ENCODE results near the gene DUSP22.

Gene DUSP22

GRCh38 chr6:297571-298232 lies 5.4 kb downstream of the DUSP22 start:
- no peak for DNase-seq (ENCODE audit: low spot score)

- DNase-seq (ENCODE audit: low spot score) = no peak
These were observed 6.2 kb downstream of the DUSP22 start for GRCh38 chr6:298233-299103.

- DNase-seq (ENCODE audit: low spot score) = no peak
These were observed 7.1 kb downstream of the DUSP22 start for GRCh38 chr6:299104-299980.

- DNase-seq (ENCODE audit: low spot score) = no peak
These were observed 7.7 kb downstream of the DUSP22 start for GRCh38 chr6:300026-300425.

GRCh38 chr6:300494-301198 lies 8.4 kb downstream of the DUSP22 start:
- no peak for DNase-seq (ENCODE audit: low spot score)

- no peak for DNase-seq (ENCODE audit: low spot score)
These were observed 9.2 kb downstream of the DUSP22 start for GRCh38 chr6:301526-301925.

GRCh38 chr6:301929-302705 lies 9.8 kb downstream of the DUSP22 start:
- no peak for DNase-seq (ENCODE audit: low spot score)

- no peak for DNase-seq (ENCODE audit: low spot score)
These were observed 10.5 kb downstream of the DUSP22 start for GRCh38 chr6:302760-303159.

- DNase-seq (ENCODE audit: low spot score) = no peak
These were observed 11.0 kb downstream of the DUSP22 start for GRCh38 chr6:303263-303662.

GRCh38 chr6:303948-304558 lies 11.8 kb downstream of the DUSP22 start:
- DNase-seq (ENCODE audit: low spot score) = no peak

- DNase-seq (ENCODE audit: low spot score) = no peak
These were observed 12.6 kb downstream of the DUSP22 start for GRCh38 chr6:304833-305370.

- no peak for DNase-seq (ENCODE audit: low spot score)
These were observed 13.3 kb downstream of the DUSP22 start for GRCh38 chr6:305371-306206.

GRCh38 chr6:306641-307061 lies 14.4 kb downstream of the DUSP22 start:
- DNase-seq (ENCODE audit: low spot score) = no peak

- no peak for DNase-seq (ENCODE audit: low spot score)
These were observed 15.0 kb downstream of the DUSP22 start for GRCh38 chr6:307065-307814.

GRCh38 chr6:307874-308273 lies 15.6 kb downstream of the DUSP22 start:
- DNase-seq (ENCODE audit: low spot score) = no peak

GRCh38 chr6:308307-308706 lies 16.0 kb downstream of the DUSP22 start:
- no peak for DNase-seq (ENCODE audit: low spot score)

- no peak for DNase-seq (ENCODE audit: low spot score)
These were observed 16.5 kb downstream of the DUSP22 start for GRCh38 chr6:308768-309167.

GRCh38 chr6:309947-310346 lies 17.7 kb downstream of the DUSP22 start:
- DNase-seq (ENCODE audit: low spot score) = no peak

- DNase-seq (ENCODE audit: low spot score) = no peak
These were observed 18.4 kb downstream of the DUSP22 start for GRCh38 chr6:310671-311070.
